UCSD-AML1 (cell line): ENCODE measurements around the gene DPH2.

Experiments
- DNase-seq: peaks from one replicate; lab custom pipeline; 2025; ENCODE audit not compliant: unreplicated experiment; lab: John Stamatoyannopoulos, UW

The DPH2 gene

GRCh38 chr1:43998000-43998378 lies 28.2 kb downstream of the DPH2 start:
- DNase-seq, result no peak

GRCh38 chr1:43999455-43999854 lies 29.6 kb downstream of the DPH2 start:
- DNase-seq, result no peak

GRCh38 chr1:44000122-44000665 lies 30.4 kb downstream of the DPH2 start:
- DNase-seq, result no peak

- no peak for DNase-seq
Observed at GRCh38 chr1:44002165-44002564, 32.4 kb downstream of the DPH2 start.

DNA sequence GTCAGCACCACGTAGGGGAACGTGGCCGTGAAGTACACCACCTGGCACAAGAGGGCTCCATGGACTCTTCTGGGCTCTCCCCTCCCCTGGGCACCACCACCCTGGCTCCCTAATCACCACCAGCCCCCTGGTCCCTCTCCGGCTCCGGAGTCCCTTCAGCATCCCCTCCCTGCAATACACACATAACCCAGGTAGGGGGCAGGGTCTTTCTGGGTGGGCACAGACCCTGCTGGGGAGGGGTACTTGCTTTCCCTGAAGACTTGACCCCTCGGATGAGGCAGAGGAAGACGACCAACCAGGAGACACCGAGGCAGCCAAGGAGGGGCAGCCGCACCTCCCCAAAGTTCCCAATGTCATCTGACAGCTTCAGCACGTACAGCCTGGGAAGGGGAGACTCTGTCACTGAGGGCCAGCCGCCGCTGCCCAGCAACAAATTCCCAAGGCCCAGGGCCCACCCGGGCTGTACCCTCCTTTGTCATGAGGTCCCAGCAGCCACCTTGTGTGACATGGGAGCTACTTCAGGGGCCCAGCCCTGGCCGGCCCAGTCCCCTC lies 32.9 kb downstream of the DPH2 start:
- DNase-seq, result no peak

GRCh38 chr1:44008259-44008658 lies 38.4 kb downstream of the DPH2 start:
- DNase-seq, result no peak

DNA sequence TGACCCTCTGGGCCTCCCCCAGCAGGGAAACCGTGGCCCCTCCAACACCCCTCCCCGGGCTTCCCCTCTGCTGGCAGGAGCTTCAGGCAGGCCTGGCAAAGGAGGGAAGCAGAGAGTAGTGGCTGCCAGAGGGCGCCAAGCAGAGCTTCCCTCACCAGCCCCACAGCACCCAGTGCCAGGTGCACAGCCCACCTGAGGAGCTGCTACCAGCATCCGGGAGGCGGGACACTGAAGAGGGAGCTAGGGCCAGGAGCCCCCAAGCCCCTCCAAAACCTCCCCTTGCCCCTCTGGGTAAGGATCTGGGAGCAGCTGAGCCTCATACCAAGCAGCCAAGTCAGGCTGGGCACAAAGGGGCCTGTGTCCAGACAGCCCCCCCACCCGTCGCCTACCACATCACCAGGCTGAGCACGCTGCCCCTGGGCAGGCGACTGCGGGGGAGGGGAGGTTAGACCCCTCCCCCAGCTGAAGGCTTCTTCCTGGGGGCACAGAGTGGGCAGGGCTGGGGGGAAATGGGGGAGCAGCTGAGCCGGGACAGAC lies 41.2 kb downstream of the DPH2 start:
- DNase-seq, result no peak

DNA sequence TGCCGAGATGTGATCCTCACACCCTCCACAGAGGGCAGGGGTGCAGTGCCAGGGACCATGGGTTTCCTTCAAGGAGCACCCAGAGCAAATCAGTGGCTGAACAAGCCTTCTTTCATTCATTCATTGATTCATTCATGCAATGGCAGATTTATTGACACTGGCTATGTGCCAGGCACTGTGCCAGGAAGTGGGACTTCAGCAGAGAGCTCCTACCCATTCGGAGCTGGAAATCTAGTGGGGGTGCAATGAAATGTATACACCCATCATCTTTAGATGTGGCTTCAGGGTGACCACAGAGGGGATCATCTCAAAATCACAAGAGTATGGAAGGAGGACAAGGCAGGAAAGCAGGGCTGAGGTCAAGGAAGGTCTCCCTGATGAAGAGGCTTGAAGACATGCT lies 42.6 kb downstream of the DPH2 start:
- no peak for DNase-seq

DNA sequence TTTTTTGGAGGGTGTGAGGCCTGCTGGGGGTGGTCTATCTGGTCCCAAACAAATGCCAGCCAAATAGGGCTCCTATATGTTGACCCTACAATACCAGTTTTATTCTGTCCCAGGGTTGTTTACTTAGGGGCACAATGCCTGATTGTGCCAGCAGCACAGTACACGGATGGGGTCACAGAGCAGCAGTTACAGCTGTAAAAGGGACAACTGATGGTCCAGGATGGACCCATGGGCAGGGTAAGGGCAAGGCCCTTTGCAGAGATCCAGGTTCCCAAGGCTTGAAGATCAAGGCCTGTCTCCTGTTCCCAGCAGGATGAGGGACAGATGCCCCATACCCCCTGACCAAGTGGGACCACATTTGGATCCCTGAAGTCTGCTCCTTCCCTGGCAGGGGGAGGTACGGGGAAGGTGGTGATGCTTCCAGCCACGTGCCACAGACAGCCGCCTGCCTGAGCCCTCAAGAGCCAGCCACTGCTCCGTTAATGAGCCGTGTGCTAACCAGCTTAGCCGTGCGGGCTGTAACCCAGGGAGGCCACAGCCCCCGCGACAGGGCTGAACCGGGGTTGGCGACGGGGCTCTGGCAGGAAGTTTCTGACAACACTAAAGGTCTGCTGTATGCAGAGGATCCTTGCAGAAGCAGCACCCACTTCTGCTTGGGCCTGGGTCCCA lies 43.3 kb downstream of the DPH2 start:
- DNase-seq, result peak; percentile 64

DNA sequence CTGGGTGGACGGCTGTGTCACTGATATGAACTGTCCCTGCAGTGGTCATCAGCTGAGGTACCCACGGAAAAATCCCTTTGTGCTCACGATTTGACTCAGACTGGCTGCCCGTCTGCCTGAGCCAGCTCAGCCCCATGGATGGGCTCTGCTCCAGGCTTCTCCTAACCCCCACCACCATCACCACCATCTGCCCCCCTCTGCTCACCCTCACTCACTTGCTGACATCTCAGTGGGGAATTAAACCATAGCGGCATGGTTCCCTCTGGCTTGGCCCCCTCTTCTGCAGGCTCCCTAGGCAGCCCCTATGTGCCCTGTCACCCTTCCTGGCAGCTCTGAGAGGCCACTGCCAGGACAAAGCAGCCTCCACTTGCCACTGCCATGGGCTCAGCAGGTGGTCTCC lies 44.1 kb downstream of the DPH2 start:
- no peak for DNase-seq

- DNase-seq, result no peak
Observed at GRCh38 chr1:44014365-44015104, 44.7 kb downstream of the DPH2 start.

- DNase-seq, result no peak
Observed at GRCh38 chr1:44015206-44015605, 45.4 kb downstream of the DPH2 start.

DNA sequence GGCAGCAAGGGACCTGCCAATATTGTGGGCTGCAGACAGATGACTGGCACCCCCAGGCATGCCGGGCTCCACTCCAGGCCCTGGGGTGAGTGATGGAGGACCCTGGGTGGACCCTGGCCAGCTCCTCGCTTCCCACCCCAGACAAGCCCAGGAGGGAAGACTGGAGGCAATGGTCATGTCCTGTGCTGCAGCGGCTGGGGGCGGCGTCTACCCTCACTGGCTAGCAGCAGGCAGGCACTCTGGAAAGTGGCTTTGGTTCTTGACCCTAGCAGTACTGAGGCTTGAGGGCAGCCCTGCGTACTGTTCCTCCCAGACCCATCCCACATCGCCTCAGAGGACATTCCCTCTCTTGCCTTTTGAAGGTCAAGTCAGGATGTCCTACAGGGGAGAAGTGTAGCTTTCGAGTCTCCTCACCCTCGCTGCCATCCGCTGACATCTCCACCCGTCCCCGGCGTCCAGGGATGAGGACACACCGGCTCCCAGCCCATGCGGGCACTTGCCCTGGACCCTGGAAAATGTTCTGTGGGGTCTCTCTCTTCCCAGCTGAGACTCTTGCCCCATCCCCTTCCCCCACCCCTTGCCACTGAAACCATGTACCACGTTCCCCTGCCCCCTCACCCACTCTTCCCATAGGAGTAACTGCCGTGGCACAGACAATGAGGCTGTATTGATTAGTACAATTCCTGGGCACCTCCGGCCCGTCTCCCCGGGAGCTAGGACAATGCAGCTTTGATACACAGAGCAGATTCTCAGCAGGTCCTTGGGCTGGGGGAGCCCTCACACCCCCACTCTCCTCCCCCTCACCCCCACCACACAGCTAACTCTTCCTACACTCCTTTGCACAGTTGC lies 46.5 kb downstream of the DPH2 start:
- DNase-seq, result no peak

GRCh38 chr1:44016890-44017400 lies 47.1 kb downstream of the DPH2 start:
- DNase-seq, result no peak

DNA sequence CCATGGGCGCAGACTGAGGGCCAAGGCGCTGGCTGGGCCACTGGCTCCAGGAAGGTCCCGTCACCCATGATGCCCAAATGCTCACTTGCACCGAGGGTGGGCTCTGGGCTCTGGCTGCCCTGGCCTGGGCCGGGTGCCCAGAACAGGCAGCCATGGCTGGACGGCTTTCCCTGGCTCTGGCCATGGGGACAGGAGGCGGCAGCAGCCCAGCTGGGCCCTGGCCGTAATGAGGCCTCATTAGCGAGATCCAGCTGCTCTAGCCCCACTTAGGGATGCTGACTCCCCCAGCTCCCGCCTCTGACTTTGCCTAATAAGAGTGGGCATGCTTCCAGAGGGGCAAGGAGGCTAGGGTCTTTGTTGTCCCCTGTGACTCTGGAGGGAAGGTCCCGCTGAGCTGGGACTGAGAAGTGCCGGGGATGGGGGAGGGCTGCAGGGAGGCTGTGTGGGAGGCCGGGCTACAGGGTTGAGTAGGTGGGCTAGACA lies 49.7 kb downstream of the DPH2 start:
- no peak for DNase-seq

- DNase-seq, result no peak
Observed at GRCh38 chr1:44020464-44020863, 50.7 kb downstream of the DPH2 start.

- DNase-seq, result no peak
Observed at GRCh38 chr1:44021156-44021555, 51.3 kb downstream of the DPH2 start.

GRCh38 chr1:44021581-44022321 lies 51.9 kb downstream of the DPH2 start:
- DNase-seq, result no peak
